ENCODE data around the gene ACTN3. TPM values are rescaled to one million over a fixed set of nuclear protein-coding genes. Genes with fewer than 3 reads are reported as not detected.

Gene ACTN3
- polyA plus RNA-seq, 2 of the 4 experiments (the other 2 are of a cell fraction) = not detected

DNA sequence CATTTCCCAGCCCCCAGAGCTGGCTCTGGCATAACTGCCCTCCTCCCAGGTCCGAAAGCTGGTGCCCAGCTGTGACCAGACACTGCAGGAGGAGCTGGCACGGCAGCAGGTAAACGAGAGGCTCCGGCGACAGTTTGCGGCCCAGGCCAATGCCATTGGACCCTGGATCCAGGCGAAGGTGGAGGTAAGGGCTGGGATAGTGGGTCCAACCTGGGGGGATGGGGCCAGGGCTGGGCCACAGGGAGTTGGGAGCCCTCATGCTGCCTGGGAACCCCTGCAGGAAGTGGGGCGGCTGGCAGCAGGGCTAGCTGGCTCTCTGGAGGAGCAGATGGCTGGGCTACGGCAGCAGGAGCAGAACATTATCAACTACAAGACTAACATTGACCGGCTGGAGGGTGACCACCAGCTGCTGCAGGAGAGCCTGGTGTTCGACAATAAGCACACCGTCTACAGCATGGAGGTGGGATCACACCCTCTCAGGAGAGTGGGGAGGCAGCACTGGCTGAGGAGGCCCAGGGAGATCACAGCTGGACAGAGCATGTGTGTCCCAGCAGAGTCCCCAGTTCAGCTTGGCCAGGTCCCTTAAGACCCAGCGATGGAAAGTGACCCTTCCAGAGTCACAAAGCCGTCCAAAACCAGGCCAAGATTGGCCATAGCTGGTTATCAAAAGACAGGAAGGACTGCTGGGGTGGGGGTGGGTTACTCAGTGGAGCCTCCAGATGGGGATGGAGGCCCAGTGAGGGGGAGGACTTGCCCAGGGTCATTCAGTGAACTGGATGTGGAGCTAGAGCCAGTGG is 14.7 kb downstream of the ACTN3 start:
- no peak overlapping the region for H3K4me3 ChIP-seq
- DNase-seq (ENCODE audit: low read depth in 1 of 2, low spot score in 1 of 2) (no peak), FAIRE-seq (no peak), ATAC-seq (no peak)
- POLR2A ChIA-PET = interaction anchor here (0.9 kb wide), 1 partner anchor 16 kb away, joined by 3 read pairs; the partner anchor contains the start of gene ZDHHC24
- H3K9me3 ChIP-seq = no peaks in the 10 kb centered on the region
- TF ChIP-seq NPAS2 (CRISPR knock-in tag; IDR thresholded peaks at IDR 0.05; ENCODE audit: borderline replicate concordance) (no peak), E2F6 (IDR thresholded peaks at IDR 0.05; ENCODE audit: borderline replicate concordance, low read depth) (no peak), RCOR1 (IDR thresholded peaks at IDR 0.05; ENCODE audit: low read depth, low read length) (no peak), POLR2A (IDR thresholded peaks at IDR 0.05; ENCODE audit: low read length) (no peak), KDM5A (IDR thresholded peaks at IDR 0.05) (no peak)
- H3K27ac ChIP-seq = no peak overlapping the region
- no peak overlapping the region for H3K4me2 ChIP-seq
- no peaks in the 10 kb centered on the region for H3K4me1 ChIP-seq
- CTCF ChIA-PET = interaction anchor here (0.6 to 2.0 kb wide), 8 partner anchors 10 to 143 kb away, joined by 3 to 5 read pairs (median 4); partner anchors contain the start of genes ACTN3 and ZDHHC24
- WGBS (ENCODE audit: missing lambda C conversion rate) = 83% methylated on average over 14 of the region's 14 CpGs

- POLR2A ChIA-PET = no interaction called here
- 92% methylated on average over 9 of the region's 9 CpGs for WGBS (ENCODE audit: missing lambda C conversion rate)
- ATAC-seq = no peak
Observed at GRCh38 chr11:66561975-66562248, 15.2 kb downstream of the ACTN3 start.

More at GRCh38 chr11:66561975-66562248, 15.2 kb downstream of the ACTN3 start:
- TF ChIP-seq SREBF2 (IDR thresholded peaks at IDR 0.05) = no peak
- no peak for TF ChIP-seq CHD2 (IDR thresholded peaks at IDR 0.05; ENCODE audit: low read length, partially characterized antibody)
- no peak for TF ChIP-seq KDM5A (IDR thresholded peaks at IDR 0.05)
- no peak for TF ChIP-seq POLR2A (IDR thresholded peaks at IDR 0.05; ENCODE audit: low read length)
- TF ChIP-seq JUNB (IDR thresholded peaks at IDR 0.05) = no peak
- no peak for TF ChIP-seq EHMT2 (IDR thresholded peaks at IDR 0.05; ENCODE audit: low read depth)
- TF ChIP-seq TP53 (CRISPR knock-in tag; IDR thresholded peaks at IDR 0.05) = no peak
- TF ChIP-seq HDAC2 (IDR thresholded peaks at IDR 0.05) = no peak
- no peak for TF ChIP-seq ZC3H11A (IDR thresholded peaks at IDR 0.05)
- no peak for TF ChIP-seq CHD4 (IDR thresholded peaks at IDR 0.05; ENCODE audit: borderline replicate concordance)
- TF ChIP-seq, protein P1, sequence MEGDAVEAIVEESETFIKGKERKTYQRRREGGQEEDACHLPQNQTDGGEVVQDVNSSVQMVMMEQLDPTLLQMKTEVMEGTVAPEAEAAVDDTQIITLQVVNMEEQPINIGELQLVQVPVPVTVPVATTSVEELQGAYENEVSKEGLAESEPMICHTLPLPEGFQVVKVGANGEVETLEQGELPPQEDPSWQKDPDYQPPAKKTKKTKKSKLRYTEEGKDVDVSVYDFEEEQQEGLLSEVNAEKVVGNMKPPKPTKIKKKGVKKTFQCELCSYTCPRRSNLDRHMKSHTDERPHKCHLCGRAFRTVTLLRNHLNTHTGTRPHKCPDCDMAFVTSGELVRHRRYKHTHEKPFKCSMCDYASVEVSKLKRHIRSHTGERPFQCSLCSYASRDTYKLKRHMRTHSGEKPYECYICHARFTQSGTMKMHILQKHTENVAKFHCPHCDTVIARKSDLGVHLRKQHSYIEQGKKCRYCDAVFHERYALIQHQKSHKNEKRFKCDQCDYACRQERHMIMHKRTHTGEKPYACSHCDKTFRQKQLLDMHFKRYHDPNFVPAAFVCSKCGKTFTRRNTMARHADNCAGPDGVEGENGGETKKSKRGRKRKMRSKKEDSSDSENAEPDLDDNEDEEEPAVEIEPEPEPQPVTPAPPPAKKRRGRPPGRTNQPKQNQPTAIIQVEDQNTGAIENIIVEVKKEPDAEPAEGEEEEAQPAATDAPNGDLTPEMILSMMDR (IDR thresholded peaks at IDR 0.05) = no peak
- TF ChIP-seq RNF2 (IDR thresholded peaks at IDR 0.05; ENCODE audit: borderline replicate concordance, low read depth) = no peak
- no peak for TF ChIP-seq REST (IDR thresholded peaks at IDR 0.05)
- TF ChIP-seq, protein P2, sequence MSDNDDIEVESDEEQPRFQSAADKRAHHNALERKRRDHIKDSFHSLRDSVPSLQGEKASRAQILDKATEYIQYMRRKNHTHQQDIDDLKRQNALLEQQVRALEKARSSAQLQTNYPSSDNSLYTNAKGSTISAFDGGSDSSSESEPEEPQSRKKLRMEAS (IDR thresholded peaks at IDR 0.05) = no peak
- no peak for TF ChIP-seq GATA3 (IDR thresholded peaks at IDR 0.05; ENCODE audit: borderline replicate concordance)
- TF ChIP-seq RFX5 (IDR thresholded peaks at IDR 0.05) = no peak
- no peak for TF ChIP-seq PBX3 (IDR thresholded peaks at IDR 0.05)
- TF ChIP-seq RCOR1 (IDR thresholded peaks at IDR 0.05; ENCODE audit: low read depth, low read length) = no peak
- FAIRE-seq (no peak), DNase-seq (ENCODE audit: low read depth in 1 of 2, low spot score in 1 of 2) (no peak)
- Histone ChIP-seq H3K4me1 (no peaks in the 10 kb centered on the region), H3K4me2 (no peak overlapping the region), H3K9me3 (no peaks in the 10 kb centered on the region), H3K27ac (no peak overlapping the region), H3K4me3 (no peak overlapping the region)
- CTCF ChIA-PET = interaction anchor here (0.6 to 2.0 kb wide), 5 partner anchors 10 to 133 kb away, joined by 3 to 5 read pairs (median 5); partner anchors contain the start of genes ACTN3 and ZDHHC24

All from A549 (cell line).